HG03175 (cell line): ENCODE measurements around the gene RCC2.
"Not testable (repeated sequence)": the region's sequence is repeated elsewhere in the genome, so short reads cannot be mapped to it uniquely, and the experiment has no call there.

Source experiments
- ATAC-seq: cut with Tn5 transposase; IDR thresholded peaks from one replicate; pipeline ENCODE4 v1.9.1; 2021; ENCODE audit warnings: mild to moderate bottlenecking, moderate library complexity; ENCODE audit not compliant: unreplicated experiment

RCC2 gene

GRCh38 chr1:17439250-17440073 lies at the start of gene RCC2:
Gene RCC2 (minus strand): TSS chr1:17439677. CDS start chr1:17438514, 1,163 bp downstream.
- ATAC-seq, result peak; percentile 48

GRCh38 chr1:17486242-17486641 lies 46.8 kb upstream of the RCC2 start:
- ATAC-seq, result no peak

GRCh38 chr1:17485281-17485680 lies 45.8 kb upstream of the RCC2 start:
- no peak for ATAC-seq

GRCh38 chr1:17481981-17482380 lies 42.5 kb upstream of the RCC2 start:
- not testable (repeated sequence) for ATAC-seq

GRCh38 chr1:17480846-17481245 lies 41.4 kb upstream of the RCC2 start:
- no peak for ATAC-seq

GRCh38 chr1:17475752-17476151 lies 36.3 kb upstream of the RCC2 start:
- no peak for ATAC-seq

GRCh38 chr1:17474836-17475555 lies 35.5 kb upstream of the RCC2 start:
- not testable (repeated sequence) for ATAC-seq

GRCh38 chr1:17472814-17473213 lies 33.3 kb upstream of the RCC2 start:
- ATAC-seq, result no peak

GRCh38 chr1:17471393-17471792 lies 31.9 kb upstream of the RCC2 start:
- ATAC-seq, result no peak

- no peak for ATAC-seq
Measured at GRCh38 chr1:17470021-17470799, 30.7 kb upstream of the RCC2 start.

- not testable (repeated sequence) for ATAC-seq
Measured at GRCh38 chr1:17468357-17469265, 29.1 kb upstream of the RCC2 start.

- no peak for ATAC-seq
Measured at GRCh38 chr1:17466359-17466758, 26.9 kb upstream of the RCC2 start.

- ATAC-seq, result no peak
Measured at GRCh38 chr1:17465228-17465627, 25.8 kb upstream of the RCC2 start.

- no peak for ATAC-seq
Measured at GRCh38 chr1:17463991-17464390, 24.5 kb upstream of the RCC2 start.

GRCh38 chr1:17462669-17463068 lies 23.2 kb upstream of the RCC2 start:
- no peak for ATAC-seq

- no peak for ATAC-seq
Measured at GRCh38 chr1:17460219-17460618, 20.7 kb upstream of the RCC2 start.

GRCh38 chr1:17458794-17459193 lies 19.3 kb upstream of the RCC2 start:
- no peak for ATAC-seq

- no peak for ATAC-seq
Measured at GRCh38 chr1:17452686-17453085, 13.2 kb upstream of the RCC2 start.

- ATAC-seq, result not testable (repeated sequence)
Measured at GRCh38 chr1:17452203-17452602, 12.7 kb upstream of the RCC2 start.

GRCh38 chr1:17451731-17452130 lies 12.3 kb upstream of the RCC2 start:
- no peak for ATAC-seq
